Measurements from ENCODE around the gene DLG4.
"Not testable (repeated sequence)": the region's sequence is repeated elsewhere in the genome, so short reads cannot be mapped to it uniquely, and the experiment has no call there.

Gene DLG4

DNA sequence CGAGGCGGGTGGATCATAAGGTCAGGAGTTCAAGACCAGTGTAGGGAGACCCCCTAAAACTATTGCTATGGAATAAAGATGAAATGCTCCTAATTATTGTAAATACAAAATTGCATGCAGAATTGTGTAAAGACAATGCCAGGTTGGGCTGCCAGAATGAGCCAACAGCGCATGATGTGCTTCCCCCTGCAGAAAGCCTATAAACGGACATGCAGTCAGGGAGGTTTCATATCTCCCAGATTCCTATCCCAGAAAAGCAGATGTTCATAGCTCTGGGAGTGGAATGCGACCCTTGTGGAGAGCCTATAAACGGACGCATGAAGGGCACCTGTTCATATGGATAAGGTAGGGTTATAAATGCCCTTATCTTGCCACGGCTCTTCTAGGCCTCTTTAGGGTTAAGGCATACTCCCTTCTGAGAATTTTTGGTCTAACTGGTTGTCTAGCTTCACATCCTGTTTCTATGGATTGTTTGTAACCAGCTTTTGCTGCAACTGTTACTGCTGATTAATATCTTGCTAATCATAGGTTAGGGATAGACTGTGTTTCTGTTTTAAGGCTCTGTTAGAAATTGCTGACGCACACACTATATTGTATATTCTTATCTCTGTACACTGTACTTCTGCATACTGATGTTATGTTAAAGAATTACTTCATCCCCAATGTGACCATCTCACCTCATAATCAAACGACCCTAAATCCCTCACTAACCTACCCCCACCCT, 50.6 kb downstream of the DLG4 start:
- not testable (repeated sequence) for DNase-seq (ENCODE audit: low read depth in 1 of 2, low spot score in 1 of 2)

DNA sequence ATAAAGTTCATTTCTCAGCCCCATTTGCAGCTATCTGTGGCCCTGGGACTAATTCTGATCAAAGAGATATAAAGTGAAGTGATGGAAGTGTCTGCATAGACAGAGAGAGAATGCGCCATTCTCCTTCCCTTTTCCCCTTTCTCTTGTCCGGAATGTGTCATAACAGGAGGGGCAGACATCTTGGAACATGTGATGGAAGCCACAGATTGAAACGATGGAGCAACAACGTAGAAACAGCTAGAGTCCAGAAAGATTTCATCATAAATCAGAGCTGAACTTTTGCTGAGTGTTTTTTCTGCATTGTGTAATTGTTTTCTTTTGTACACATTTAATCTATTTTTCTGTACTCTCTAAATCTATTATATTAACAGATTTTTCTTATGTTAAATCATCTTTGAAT, 51.8 kb downstream of the DLG4 start:
- DNase-seq (ENCODE audit: low read depth in 1 of 2, low spot score in 1 of 2): no peak

DNA sequence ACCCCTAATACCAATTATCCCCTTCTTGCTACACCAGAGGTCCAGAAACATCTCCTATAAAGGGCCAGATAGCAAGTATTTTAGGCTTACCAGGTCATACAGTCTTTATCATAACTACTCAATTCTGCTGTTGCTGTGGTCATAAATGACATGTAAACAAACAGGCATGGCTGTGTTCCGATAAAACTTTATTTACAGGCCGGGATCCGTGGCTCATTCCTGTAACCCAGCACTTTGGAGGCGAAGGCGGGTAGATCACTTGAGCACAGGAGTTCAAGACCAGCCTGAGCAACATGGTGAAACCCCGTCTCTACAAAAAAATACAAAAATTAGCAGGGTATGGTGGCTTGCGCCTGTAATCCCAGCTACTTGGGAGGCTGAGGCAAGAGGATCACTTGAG, 52.8 kb downstream of the DLG4 start:
- DNase-seq (ENCODE audit: low read depth in 1 of 2, low spot score in 1 of 2): no peak

DNA sequence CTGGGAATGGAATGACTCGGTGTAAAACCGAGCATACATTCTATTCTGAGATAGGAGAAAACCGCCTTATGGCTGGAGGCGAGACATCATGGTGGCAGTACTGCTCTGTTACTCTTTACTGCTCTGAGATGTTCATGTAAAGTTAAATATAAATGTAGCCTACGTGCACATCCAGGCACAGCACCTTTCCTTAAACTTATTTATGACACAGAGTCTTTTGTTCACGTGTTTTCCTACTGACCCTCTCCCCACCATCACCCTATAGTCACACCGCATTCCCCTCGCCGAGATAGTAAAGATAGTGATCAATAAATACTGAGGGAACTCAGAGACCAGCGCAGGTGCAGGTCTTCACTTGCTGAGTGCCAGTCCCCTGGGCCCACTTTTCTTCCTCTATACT, 60.1 kb downstream of the DLG4 start:
- not testable (repeated sequence) for DNase-seq (ENCODE audit: low read depth in 1 of 2, low spot score in 1 of 2)

DNA sequence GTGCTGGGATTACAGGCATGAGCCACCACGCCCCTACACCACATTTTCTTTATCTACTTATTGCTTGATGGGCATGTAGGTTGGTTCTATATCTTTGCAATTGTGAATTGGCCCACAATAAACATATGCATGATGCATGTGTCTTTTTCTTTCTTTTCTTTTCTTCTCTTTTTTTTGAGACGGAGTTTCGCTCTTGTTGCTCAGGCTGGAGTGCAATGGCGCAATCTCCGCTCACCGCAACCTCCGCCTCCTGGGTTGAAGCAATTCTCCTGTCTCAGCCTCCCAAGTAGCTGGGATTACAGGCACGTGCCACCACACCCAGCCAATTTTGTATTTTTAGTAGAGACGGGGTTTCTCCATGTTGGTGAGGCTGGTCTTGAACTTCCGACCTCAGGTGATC, 61.2 kb downstream of the DLG4 start:
- DNase-seq (ENCODE audit: low read depth in 1 of 2, low spot score in 1 of 2): not testable (repeated sequence)

DNA sequence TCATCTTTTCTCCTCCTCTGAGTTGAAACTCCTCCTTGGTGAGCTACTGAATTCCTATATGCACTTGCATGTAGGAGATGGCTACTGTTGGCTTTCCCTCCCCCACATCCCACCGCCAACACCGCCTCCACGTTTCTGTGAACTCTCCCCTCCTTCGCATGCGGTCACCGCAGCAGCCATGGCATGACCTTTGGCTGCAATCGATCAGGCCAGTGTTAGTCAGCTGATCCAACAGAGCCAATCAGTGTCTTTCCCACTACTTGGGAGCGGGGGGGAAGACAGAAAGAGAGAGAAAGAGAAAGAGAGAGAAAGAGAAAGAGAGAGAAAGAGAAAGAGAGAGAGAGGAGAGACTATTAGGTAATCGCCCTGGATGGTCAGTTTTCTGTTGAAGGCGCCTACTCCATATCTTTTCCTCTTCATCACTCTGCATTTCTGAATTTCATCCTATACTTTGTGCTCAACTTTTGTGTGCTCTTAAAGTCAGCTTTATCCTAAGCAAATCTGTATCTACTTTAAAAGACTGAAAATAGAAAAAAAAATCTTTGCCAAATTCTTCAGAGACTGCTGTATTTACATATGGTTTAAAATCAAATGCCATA, 63.2 kb downstream of the DLG4 start:
- no peak for DNase-seq (ENCODE audit: low read depth in 1 of 2, low spot score in 1 of 2)

DNA sequence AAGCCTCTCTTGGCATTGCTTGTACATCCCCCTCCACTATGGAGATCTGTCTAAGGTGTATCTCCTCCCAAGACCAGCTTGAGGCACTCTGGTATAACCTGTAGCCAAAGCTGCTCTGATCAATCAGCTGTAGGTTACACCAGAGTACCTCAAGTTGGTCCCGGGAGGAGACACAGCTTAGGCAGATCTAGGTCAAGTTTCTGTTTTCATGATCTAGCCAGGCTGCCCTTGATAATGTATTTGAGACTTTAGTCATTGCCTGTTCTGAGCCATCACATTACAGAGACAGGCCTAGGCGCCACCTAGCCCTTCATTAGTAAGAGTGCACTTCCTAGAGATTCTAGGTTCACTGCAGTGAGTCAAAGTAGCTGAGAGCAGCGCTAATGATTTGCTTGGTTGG, 71.9 kb downstream of the DLG4 start:
- DNase-seq (ENCODE audit: low read depth in 1 of 2, low spot score in 1 of 2): no peak

DNA sequence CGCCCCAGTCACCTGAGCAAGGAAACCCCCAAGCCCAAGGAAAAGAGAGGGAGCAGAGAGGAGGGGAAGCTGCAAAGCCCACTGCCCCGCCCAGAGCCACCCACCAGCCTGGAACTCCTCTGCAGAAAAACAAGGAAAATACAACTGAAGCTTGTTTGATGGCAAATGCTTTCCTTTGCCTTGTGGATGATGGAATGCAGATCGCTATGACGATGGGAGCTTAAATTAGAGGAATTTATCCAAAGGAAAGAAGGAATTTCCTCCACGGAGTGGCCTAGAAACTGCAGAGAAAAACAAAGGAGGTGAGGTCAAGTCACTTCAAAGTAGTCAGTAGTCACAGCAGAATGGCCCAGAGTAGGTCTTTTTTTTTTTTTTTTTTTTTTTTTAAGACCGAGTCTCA, 73.5 kb downstream of the DLG4 start:
- DNase-seq (ENCODE audit: low read depth in 1 of 2, low spot score in 1 of 2): no peak

DNA sequence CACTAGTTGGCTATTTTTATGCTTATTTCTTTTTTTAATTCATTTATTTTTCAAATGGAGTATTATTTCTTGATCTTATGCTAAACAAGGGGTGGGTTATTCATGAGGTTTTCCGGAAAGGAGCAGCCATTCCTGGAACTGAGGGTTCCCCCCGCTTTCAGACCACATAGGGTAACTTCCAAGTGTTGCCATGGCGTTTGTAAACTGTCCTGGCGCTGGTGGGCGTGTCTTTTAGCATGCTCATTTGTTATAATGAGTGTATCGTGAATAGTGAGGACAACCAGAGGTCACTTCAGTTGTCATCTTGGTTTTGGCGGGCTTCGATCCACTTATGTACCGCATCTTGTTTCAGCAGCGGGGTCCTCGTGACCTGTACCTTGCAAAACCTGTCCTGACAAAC, 75.4 kb downstream of the DLG4 start:
- no peak for DNase-seq (ENCODE audit: low read depth in 1 of 2, low spot score in 1 of 2)

DNA sequence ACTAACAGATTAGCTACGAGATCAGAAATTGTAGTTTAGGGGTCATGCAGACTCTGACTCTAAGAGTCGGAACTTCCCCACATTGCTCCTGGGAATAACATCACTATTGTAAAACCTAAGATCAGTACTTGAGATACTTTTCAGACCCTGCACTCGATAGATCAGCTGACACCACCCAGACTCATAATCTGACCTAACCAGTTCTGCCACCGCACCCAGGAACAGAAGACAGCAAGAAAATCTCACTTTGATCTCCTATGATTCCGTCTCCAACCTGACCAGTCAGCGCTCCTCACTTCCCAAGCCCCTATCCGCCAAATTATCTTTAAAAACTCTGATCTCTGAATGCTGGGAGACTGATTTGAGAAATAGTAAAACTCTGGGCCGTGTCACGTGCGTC, 77.8 kb downstream of the DLG4 start:
- DNase-seq (ENCODE audit: low read depth in 1 of 2, low spot score in 1 of 2): no peak

DNA sequence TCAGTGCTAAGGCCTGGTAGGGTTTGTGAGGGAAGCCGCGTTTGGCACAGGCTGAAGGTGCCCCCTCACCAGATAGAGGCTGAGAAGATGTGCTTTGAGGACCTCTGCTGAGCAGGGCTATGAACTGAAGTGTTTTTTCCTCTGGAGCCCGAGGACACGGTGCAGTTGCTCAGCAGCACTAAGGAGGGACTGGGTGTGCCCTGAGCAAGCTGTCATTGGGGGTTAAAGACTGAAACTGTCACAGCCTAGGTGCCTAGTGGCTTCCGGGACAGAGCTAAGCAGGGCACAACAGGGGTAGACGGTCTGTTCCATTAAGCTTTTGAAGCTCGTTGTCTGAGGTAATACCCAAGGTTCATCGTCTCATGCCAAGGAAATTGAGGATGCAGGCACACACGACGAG, 80.2 kb downstream of the DLG4 start:
- no peak for DNase-seq (ENCODE audit: low read depth in 1 of 2, low spot score in 1 of 2)

DNA sequence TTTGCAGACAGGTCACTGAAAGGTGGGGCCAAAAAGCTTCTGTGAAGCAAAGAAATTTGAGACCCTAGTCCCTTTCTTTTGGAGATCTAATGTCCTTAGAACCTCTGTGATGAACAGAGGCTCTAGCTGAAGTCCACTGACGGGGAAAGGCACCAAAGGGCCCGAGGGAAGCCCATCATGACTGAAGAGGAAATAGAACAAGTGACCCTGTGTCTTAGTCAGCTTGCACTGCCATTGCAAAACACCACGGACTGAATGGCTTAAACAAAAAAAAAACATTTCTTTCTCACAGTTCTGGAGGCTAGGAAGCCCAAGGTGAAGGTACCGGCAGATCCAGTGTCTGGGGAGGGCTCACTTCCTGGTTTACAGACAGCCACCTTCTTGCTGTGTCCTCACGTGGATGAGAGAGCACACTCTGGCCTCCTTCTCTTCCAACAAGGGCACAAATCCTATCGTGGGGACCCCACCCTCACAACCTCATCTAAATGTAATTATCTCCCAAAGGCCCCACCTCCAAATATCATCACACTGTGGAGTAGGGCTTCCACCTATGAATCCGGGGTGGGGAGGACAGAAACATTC, 80.7 kb downstream of the DLG4 start:
- DNase-seq (ENCODE audit: low read depth in 1 of 2, low spot score in 1 of 2): no peak

DNA sequence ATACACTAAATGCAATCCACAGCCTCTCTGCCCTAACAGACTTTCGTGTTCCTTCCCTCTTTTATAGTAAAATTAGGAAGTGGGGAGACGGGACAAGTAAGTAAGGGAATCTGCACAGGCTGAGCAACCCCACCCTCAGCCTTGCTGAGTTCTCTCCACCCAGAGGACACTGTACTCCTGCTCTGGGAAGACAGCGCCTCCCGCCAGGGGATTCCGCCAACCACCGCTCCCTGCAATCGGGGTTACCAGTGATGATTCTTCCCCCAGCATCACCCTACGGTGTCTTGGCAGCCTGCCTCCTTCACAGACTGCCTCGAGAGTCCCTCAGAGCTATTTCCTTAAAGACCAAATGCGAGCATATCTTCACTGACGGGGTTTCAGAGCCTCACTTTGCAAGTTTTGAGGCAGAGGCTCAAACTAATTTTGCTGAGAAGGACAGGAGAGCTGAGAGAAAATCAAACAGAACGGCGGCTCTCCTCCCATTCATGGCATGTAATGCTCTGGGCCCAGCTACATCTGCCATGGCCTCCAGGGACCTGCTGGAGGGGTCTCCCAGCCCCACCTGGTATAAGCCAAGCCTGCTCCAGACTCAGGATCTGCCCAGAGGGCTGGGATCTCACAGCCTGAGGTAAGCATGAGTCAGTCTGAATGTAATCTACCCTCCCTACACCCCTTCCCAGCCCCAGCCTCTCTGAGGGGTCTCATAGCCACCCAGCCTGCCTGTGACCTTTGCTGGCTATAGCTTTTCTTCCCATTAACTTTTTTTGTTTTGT, 82.3 kb downstream of the DLG4 start:
- no peak for DNase-seq (ENCODE audit: low read depth in 1 of 2, low spot score in 1 of 2)

Measured in activated CD4-positive, alpha-beta T cell treated with anti-CD3 and anti-CD28 coated beads, Interleukin-2, amount 50 U/mL, for 24 hours (primary cell).